Fibroblast of skin of abdomen (primary cell): ENCODE measurements around the gene CA5A.

Experiments used
- DNase-seq: peaks from one replicate; pipeline ENCODE4 v3.0.0-alpha.2; 2013

Gene CA5A

GRCh38 chr16:87847785-87848675, 88.3 kb downstream of the CA5A start:
- no peak for DNase-seq

- DNase-seq: no peak
Measured at GRCh38 chr16:87847467-87847784, 88.9 kb downstream of the CA5A start.

GRCh38 chr16:87846705-87847466, 89.4 kb downstream of the CA5A start:
- no peak for DNase-seq

GRCh38 chr16:87845807-87846619, 90.3 kb downstream of the CA5A start:
- no peak for DNase-seq

GRCh38 chr16:87845213-87845612, 91.1 kb downstream of the CA5A start:
- no peak for DNase-seq

- DNase-seq: no peak
Measured at GRCh38 chr16:87844809-87845208, 91.5 kb downstream of the CA5A start.

GRCh38 chr16:87844120-87844733, 92.1 kb downstream of the CA5A start:
- DNase-seq: no peak

GRCh38 chr16:87843678-87844105, 92.6 kb downstream of the CA5A start:
- DNase-seq: no peak

- no peak for DNase-seq
Measured at GRCh38 chr16:87842209-87842869, 94.0 kb downstream of the CA5A start.

GRCh38 chr16:87841340-87842208, 94.8 kb downstream of the CA5A start:
- no peak for DNase-seq

GRCh38 chr16:87840271-87840978, 95.9 kb downstream of the CA5A start:
- no peak for DNase-seq

- DNase-seq: no peak
Measured at GRCh38 chr16:87839542-87840270, 96.6 kb downstream of the CA5A start.

- DNase-seq: no peak
Measured at GRCh38 chr16:87838643-87839541, 97.4 kb downstream of the CA5A start.
